ENCODE results near the gene UIMC1.

- no peak for TF ChIP-seq EZH2phosphoT487 (IDR thresholded peaks at IDR 0.05; ENCODE audit: borderline replicate concordance, low read depth, low read length)
- TF ChIP-seq CTCF (conservative IDR thresholded peaks at IDR 0.05; ENCODE audit: low read length): no peak
These were observed 105.8 kb downstream of the UIMC1 start for GRCh38 chr5:176900780-176901204.
